Neural cell (in vitro differentiated cells): ENCODE measurements around the gene EMC10. TPM values are rescaled to one million over a fixed set of nuclear protein-coding genes. Genes with fewer than 3 reads are reported as not detected.

Source experiments
- H2AFZ ChIP-seq: fragments of 200-600, 300-800 bp; sonication (generic), shearing (Covaris generic); 2 replicates; pipeline ENCODE4 v1.6.0; 2014; ENCODE audit warnings: low read depth, mild to moderate bottlenecking, antibody characterized with exemption, low read length, moderate library complexity
- H3F3A ChIP-seq: fragments of 200-600 bp; shearing (Covaris generic); 2 replicates; pipeline ENCODE4 v1.6.1; 2016; ENCODE audit warnings: mild to moderate bottlenecking, moderate library complexity, mixed read lengths, antibody characterized with exemption, low read length; ENCODE audit not compliant: insufficient read depth, poor library complexity, severe bottlenecking
- H3K27ac ChIP-seq: fragments of 200-600, 300-800 bp; sonication (generic), shearing (Covaris generic); 2 replicates; pipeline ENCODE4 v1.5.1; 2014; ENCODE audit warnings: mild to moderate bottlenecking, low read length, moderate library complexity
- H3K27me3 ChIP-seq: fragments of 300-800, 200-600 bp; sonication (generic), shearing (Covaris generic); 2 replicates; pipeline ENCODE4 v1.6.0; 2014; ENCODE audit warnings: mild to moderate bottlenecking, low read depth, low read length, moderate library complexity; ENCODE audit not compliant: insufficient read depth
- H3K36me3 ChIP-seq: fragments of 300-800, 200-600 bp; sonication (generic), shearing (Covaris generic); 2 replicates; pipeline ENCODE4 v1.5.1; 2014; ENCODE audit warnings: mild to moderate bottlenecking, antibody characterized with exemption, low read length, moderate library complexity; ENCODE audit not compliant: insufficient read depth
- H3K4me2 ChIP-seq: fragments of 300-800, 200-600 bp; sonication (generic), shearing (Covaris generic); 2 replicates; pipeline ENCODE4 v1.6.0; 2014; ENCODE audit warnings: mild to moderate bottlenecking, low read length
- H3K4me3 ChIP-seq: fragments of 300-800, 200-600 bp; sonication (generic), shearing (Covaris generic); 2 replicates; pipeline ENCODE4 v1.5.1; 2014; ENCODE audit warnings: mild to moderate bottlenecking, low read length, moderate library complexity
- H3K79me2 ChIP-seq: fragments of 200-600 bp; shearing (Covaris generic); replicated peaks from 2 replicates; pipeline ENCODE4 v1.6.0; 2014; ENCODE audit warnings: mild to moderate bottlenecking, low read length, moderate library complexity; ENCODE audit not compliant: insufficient read depth
- H3K9ac ChIP-seq: fragments of 300-800, 200-600 bp; sonication (generic), shearing (Covaris generic); 2 replicates; pipeline ENCODE4 v1.6.1; 2016; ENCODE audit warnings: mild to moderate bottlenecking, low read length, mixed read lengths
- H3K9me2 ChIP-seq: fragments of 200-600 bp; shearing (Covaris generic); 2 replicates; pipeline ENCODE4 v1.6.1; 2016; ENCODE audit warnings: mild to moderate bottlenecking, low read length, mixed read lengths; ENCODE audit not compliant: insufficient read depth
- H3K9me3 ChIP-seq: fragments of 200-600, 300-800 bp; sonication (generic), shearing (Covaris generic); 2 replicates; pipeline ENCODE4 v1.6.1; 2016; ENCODE audit warnings: mild to moderate bottlenecking, mixed run types, low read length, moderate library complexity, mixed read lengths
- H4K20me1 ChIP-seq: fragments of 200-600 bp; shearing (Covaris generic); 2 replicates; pipeline ENCODE4 v1.6.1; 2016; ENCODE audit warnings: mild to moderate bottlenecking, mixed run types; ENCODE audit not compliant: insufficient read depth
- CTCF ChIP-seq: fragments of 450-650 bp; IDR thresholded peaks from 2 replicates; pipeline ENCODE4 v1.5.1; 2014; ENCODE audit warnings: antibody characterized with exemption, mild to moderate bottlenecking, moderate library complexity; ENCODE audit not compliant: poor library complexity, severe bottlenecking
- EP300 ChIP-seq: fragments of 450-650 bp; conservative IDR thresholded peaks from 2 replicates; pipeline ENCODE4 v1.6.1; 2014; ENCODE audit warnings: antibody characterized with exemption, mild to moderate bottlenecking, moderate library complexity; ENCODE audit not compliant: poor library complexity, severe bottlenecking
- EZH2 ChIP-seq: fragments of 200-600, 300-800 bp; shearing (Covaris generic), sonication (generic); IDR thresholded peaks from 2 replicates; pipeline ENCODE4 v1.6.1; 2014; ENCODE audit warnings: antibody characterized with exemption, low read length, borderline replicate concordance, mild to moderate bottlenecking; ENCODE audit not compliant: insufficient read depth, poor library complexity, severe bottlenecking
- MXI1 ChIP-seq: fragments of 450-650 bp; conservative IDR thresholded peaks from 2 replicates; pipeline ENCODE4 v1.6.1; 2014; ENCODE audit warnings: antibody characterized with exemption, mild to moderate bottlenecking; ENCODE audit not compliant: poor library complexity, severe bottlenecking
- POLR2AphosphoS5 ChIP-seq: IDR thresholded peaks from 2 replicates; pipeline ENCODE4 v1.6.1; 2012
- TAF1 ChIP-seq: IDR thresholded peaks from 2 replicates; pipeline ENCODE4 v1.6.1; 2012; ENCODE audit warnings: low read depth
- polyA plus RNA-seq: library from polyadenylated mRNA; depleted of rRNA; stranded (reverse); fragments of >200 nt; gene quantifications from 2 replicates; pipeline ENCODE4 v1.2.3, GENCODE V29; 2014
- TF ChIP-seq, protein P1 (sequence below): IDR thresholded peaks from 2 replicates; pipeline ENCODE4 v1.6.1; 2012; ENCODE audit warnings: borderline replicate concordance

EMC10 gene
- polyA plus RNA-seq, 1 donor from 2014 or later: 233 TPM

GRCh38 chr19:50531171-50531612 is 54.9 kb downstream of the EMC10 start:
- H3K4me2 ChIP-seq: no peak overlapping the region
- no peak overlapping the region for H3K27ac ChIP-seq
- no peak overlapping the region for H2AFZ ChIP-seq
- peaks cover 7% of the 10 kb centered on the region for H3K36me3 ChIP-seq
- no peaks in the 10 kb centered on the region for H3K9me3 ChIP-seq
- no peak overlapping the region for H3K9ac ChIP-seq
- H4K20me1 ChIP-seq: no peaks in the 10 kb centered on the region
- H3K79me2 ChIP-seq: peaks cover 34% of the 10 kb centered on the region
- H3F3A ChIP-seq: no peaks in the 10 kb centered on the region
- H3K27me3 ChIP-seq: no peaks in the 10 kb centered on the region
- H3K4me3 ChIP-seq: no peak overlapping the region
- TF ChIP-seq EP300 (no peak), POLR2AphosphoS5 (no peak), EZH2 (no peak)
- TF ChIP-seq, protein P1, sequence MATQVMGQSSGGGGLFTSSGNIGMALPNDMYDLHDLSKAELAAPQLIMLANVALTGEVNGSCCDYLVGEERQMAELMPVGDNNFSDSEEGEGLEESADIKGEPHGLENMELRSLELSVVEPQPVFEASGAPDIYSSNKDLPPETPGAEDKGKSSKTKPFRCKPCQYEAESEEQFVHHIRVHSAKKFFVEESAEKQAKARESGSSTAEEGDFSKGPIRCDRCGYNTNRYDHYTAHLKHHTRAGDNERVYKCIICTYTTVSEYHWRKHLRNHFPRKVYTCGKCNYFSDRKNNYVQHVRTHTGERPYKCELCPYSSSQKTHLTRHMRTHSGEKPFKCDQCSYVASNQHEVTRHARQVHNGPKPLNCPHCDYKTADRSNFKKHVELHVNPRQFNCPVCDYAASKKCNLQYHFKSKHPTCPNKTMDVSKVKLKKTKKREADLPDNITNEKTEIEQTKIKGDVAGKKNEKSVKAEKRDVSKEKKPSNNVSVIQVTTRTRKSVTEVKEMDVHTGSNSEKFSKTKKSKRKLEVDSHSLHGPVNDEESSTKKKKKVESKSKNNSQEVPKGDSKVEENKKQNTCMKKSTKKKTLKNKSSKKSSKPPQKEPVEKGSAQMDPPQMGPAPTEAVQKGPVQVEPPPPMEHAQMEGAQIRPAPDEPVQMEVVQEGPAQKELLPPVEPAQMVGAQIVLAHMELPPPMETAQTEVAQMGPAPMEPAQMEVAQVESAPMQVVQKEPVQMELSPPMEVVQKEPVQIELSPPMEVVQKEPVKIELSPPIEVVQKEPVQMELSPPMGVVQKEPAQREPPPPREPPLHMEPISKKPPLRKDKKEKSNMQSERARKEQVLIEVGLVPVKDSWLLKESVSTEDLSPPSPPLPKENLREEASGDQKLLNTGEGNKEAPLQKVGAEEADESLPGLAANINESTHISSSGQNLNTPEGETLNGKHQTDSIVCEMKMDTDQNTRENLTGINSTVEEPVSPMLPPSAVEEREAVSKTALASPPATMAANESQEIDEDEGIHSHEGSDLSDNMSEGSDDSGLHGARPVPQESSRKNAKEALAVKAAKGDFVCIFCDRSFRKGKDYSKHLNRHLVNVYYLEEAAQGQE: no peak
- H3K9me2 ChIP-seq: no peaks in the 10 kb centered on the region

DNA sequence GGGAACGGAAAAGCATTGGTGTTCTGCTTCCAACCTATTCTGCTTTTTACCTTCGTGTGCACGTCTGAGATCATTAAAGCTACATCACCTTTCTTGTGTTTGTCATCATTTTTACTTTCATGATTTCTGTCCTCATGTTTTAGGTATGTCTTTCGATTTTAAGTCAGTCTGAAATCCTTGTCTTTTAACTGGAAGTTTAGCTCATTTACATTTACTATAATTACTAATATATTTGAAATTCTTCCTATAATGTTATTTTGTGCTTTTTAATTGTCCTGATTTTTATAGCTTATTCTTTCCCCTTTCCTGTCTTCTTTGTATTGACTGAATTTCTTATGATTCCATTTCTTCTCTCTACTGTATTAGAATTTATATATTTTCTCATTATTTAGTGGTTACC is 56.6 kb downstream of the EMC10 start:
- TF ChIP-seq TAF1 (no peak), POLR2AphosphoS5 (no peak), CTCF (no peak), MXI1 (no peak), EP300 (no peak)
- TF ChIP-seq, protein P1: no peak
- Histone ChIP-seq H3K27ac (no peak overlapping the region), H3K36me3 (peaks cover 7% of the 10 kb centered on the region)

More for the DNA sequence above, 56.6 kb downstream of the EMC10 start:
- H3K9ac ChIP-seq: no peak overlapping the region
- peaks cover 46% of the 10 kb centered on the region for H3K79me2 ChIP-seq
- H3K4me2 ChIP-seq: no peak overlapping the region
- H3F3A ChIP-seq: no peaks in the 10 kb centered on the region
- no peaks in the 10 kb centered on the region for H3K9me2 ChIP-seq
- H3K27me3 ChIP-seq: no peaks in the 10 kb centered on the region
- no peak overlapping the region for H2AFZ ChIP-seq
- H3K4me3 ChIP-seq: no peak overlapping the region
- H4K20me1 ChIP-seq: no peaks in the 10 kb centered on the region
- no peaks in the 10 kb centered on the region for H3K9me3 ChIP-seq
